HG02870 (cell line): ENCODE results near the gene DNAH10.
"Not testable (repeated sequence)": the region's sequence is repeated elsewhere in the genome, so short reads cannot be mapped to it uniquely, and the experiment has no call there.

ENCODE experiments used
- ATAC-seq: cut with Tn5 transposase; IDR thresholded peaks from one replicate; pipeline ENCODE4 v1.9.1; 2021; ENCODE audit warnings: mild to moderate bottlenecking, moderate library complexity; ENCODE audit not compliant: unreplicated experiment

DNAH10 gene

GRCh38 chr12:123903301-123904065 is 141.4 kb downstream of the DNAH10 start:
- no peak for ATAC-seq

- no peak for ATAC-seq
Observed at GRCh38 chr12:123905319-123905925, 143.3 kb downstream of the DNAH10 start.

- no peak for ATAC-seq
Observed at GRCh38 chr12:123906711-123907420, 144.8 kb downstream of the DNAH10 start.

- ATAC-seq = no peak
Observed at GRCh38 chr12:123907726-123908476, 145.8 kb downstream of the DNAH10 start.

GRCh38 chr12:123908884-123909725 is 147.0 kb downstream of the DNAH10 start:
- no peak for ATAC-seq

GRCh38 chr12:123910057-123910456 is 148.0 kb downstream of the DNAH10 start:
- ATAC-seq = no peak

DNA sequence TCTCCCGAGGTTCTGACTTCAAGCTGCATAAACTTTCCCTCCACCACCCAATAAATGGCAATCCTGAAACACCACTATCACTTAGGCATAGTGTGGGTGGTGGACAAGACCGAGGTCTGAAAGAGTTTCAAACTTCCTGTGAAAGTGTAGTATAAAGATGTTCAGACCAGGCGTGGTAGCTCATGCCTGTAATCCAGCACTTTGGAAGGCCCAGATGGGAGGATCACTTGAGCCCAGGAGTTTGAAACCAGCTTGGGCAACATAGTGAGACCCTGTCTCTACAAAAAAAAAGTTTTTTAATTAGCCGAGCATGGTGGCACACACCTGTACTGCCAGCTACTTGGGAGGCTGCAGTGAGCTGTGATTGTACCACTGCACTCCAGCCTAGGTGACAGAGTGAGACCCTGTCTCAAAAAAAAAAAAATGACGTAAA is 148.7 kb downstream of the DNAH10 start:
- no peak for ATAC-seq

- not testable (repeated sequence) for ATAC-seq
Observed at GRCh38 chr12:123911672-123912409, 149.7 kb downstream of the DNAH10 start.

GRCh38 chr12:123912415-123913380 is 150.6 kb downstream of the DNAH10 start:
- ATAC-seq = no peak

DNA sequence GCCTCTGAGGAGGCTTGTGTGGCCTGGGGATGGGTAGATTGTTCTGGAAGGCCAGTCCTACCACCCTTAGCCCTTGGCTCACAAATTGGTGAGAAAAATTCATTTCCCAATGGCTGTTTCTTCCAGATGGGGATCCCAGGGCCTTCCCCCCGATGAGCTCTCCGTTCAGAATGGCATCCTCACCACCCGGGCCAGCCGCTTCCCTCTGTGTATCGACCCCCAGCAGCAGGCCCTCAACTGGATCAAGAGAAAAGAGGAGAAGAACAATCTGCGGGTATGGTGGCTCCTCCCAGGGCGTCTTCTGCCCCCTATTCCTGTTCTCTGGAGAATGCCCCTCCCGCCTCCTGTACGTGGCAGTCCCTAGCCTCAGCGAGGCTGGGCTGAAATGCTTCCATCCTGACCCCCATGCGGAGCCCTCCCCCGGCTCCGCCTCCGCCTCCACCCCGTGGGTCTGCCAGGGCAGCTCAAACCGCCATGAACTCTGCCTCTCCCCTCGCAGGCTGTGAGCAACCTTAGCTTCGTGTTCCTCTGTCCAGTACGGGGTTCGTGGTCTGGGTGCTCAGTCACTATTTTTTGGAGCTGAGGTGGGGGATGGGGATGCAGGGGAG is 152.7 kb downstream of the DNAH10 start:
- ATAC-seq = no peak

DNA sequence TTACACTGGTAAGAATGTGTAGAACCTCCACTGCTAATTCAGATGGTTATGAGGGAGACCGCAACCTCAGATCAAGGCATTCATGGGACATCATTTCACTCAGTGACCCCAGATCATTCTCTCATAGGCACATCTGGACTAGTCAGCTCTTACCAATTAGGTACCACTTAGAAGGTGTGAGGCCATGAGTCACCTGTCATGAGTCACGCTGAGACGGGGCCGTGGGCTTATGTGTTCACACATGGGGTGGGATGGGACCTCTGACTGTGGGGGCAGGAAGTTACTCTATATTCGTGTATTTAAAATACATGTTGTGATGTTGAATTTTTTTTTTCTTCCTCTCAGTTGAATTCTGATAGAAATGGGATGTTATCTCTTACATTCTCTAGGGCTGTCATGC is 154.6 kb downstream of the DNAH10 start:
- no peak for ATAC-seq

GRCh38 chr12:123917337-123917850 is 155.3 kb downstream of the DNAH10 start:
- no peak for ATAC-seq

DNA sequence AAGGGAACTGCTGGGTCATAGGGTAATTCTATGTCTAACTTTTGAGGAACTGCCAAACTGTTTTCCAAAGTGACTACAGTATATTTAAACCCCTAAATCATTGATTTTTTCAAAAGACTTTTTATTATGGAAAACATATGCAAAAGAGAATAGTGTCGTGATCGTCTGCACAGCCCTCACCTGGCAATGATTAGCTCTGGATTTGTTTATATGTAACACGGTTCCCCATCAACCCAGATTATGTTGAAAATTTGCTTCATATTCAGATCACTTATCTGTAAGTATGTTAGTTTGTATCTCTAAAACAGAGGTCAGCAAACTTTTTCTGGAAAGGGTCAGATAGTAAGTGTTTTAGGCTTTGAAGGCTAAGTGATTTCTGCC is 157.9 kb downstream of the DNAH10 start:
- no peak for ATAC-seq

DNA sequence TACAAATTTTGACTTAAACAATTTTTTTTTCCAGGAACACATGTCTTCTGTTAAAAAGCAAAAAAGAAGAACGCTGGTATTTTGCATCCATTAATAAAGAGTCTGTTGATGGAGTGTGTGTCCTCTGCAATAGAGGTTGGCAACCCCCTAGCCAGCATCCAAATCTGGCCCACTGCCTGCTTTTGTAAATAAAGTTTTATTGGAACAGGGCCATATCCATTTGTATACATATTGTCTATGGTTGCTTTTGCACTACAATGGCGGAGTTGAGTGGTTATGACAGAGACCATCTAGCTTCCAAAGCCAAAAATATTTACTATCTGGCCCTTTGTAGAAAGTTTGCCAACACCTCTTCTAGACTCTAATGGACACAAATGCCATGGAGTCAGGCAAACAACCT is 160.9 kb downstream of the DNAH10 start:
- no peak for ATAC-seq

GRCh38 chr12:123923927-123924326 is 161.8 kb downstream of the DNAH10 start:
- ATAC-seq = no peak

DNA sequence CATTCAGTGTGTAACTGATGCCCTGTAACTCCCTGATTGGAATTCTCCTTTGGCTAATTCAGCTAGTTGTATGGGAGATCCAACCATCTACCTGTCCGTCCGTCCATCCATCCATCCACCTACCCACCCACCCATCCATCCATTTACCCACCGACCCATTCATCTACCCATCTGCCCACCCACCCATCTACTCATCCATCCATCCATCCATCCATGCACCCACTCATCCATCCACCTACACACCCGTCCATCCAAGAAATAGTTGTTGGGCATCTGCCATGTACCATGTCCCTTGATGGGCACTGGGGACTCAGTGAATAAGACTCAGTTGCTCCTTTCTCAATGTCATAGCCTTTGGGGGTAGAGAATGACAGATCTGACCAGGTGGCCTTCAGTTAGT is 162.4 kb downstream of the DNAH10 start:
- no peak for ATAC-seq

- ATAC-seq = no peak
Observed at GRCh38 chr12:123928274-123928865, 166.3 kb downstream of the DNAH10 start.
